MCF 10A (cell line): ENCODE data around the gene C1orf216. TPM values are rescaled to one million over a fixed set of nuclear protein-coding genes. Genes with fewer than 3 reads are reported as not detected.

ENCODE experiments used
- Bru-seq: library from RNA; stranded (reverse); fragments of 400-500 nt; gene quantifications from one replicate; lab custom pipeline; 2021; lab: Mats Ljungman, UMichigan
- BruChase-seq, 2 experiments: library from RNA; stranded (reverse); fragments of 400-500 nt; gene quantifications; one replicate each; lab custom pipeline; 2021; lab: Mats Ljungman, UMichigan
- BruUV-seq: library from RNA; stranded (reverse); fragments of 400-500 nt; replicated peaks from 2 replicates; lab custom pipeline; 2021; lab: Mats Ljungman, UMichigan
- CTCF ChIA-PET: fragments of 300-600 bp; sonication (Branson Sonifier 250); formaldehyde crosslinking; extraction: SDS; loops from one replicate; lab custom pipeline; 2021; ENCODE audit warnings: antibody characterized with exemption, inconsistent platforms; lab: Yijun Ruan, JAX
- POLR2A ChIA-PET: fragments of 300-600, 350-650 bp; sonication (Branson Sonifier 250); formaldehyde crosslinking; extraction: SDS; loops from one replicate; lab custom pipeline; 2020; ENCODE audit warnings: antibody characterized with exemption, inconsistent platforms; lab: Yijun Ruan, JAX
- DNase-seq: peaks from one replicate; pipeline ENCODE4 v3.0.0-alpha.2; 2018; ENCODE audit not compliant: unreplicated experiment
- H3K27ac Mint-ChIP-seq: one replicate; pipeline ENCODE4 v1.8.0; 2022; ENCODE audit warnings: mild to moderate bottlenecking, low read depth, mixed read lengths; ENCODE audit not compliant: unreplicated experiment
- H3K27me3 Mint-ChIP-seq: one replicate; pipeline ENCODE4 v1.8.0; 2022; ENCODE audit warnings: mixed read lengths; ENCODE audit not compliant: insufficient read depth, unreplicated experiment
- H3K36me3 Mint-ChIP-seq: one replicate; pipeline ENCODE4 v1.8.0; 2022; ENCODE audit warnings: mild to moderate bottlenecking, moderate library complexity, mixed read lengths; ENCODE audit not compliant: insufficient read depth, unreplicated experiment
- H3K4me1 Mint-ChIP-seq: one replicate; pipeline ENCODE4 v1.8.0; 2022; ENCODE audit warnings: mixed read lengths; ENCODE audit not compliant: insufficient read depth, unreplicated experiment
- H3K4me3 Mint-ChIP-seq: one replicate; pipeline ENCODE4 v1.8.0; 2022; ENCODE audit warnings: mild to moderate bottlenecking, moderate library complexity, mixed read lengths; ENCODE audit not compliant: unreplicated experiment
- H3K9me3 Mint-ChIP-seq: one replicate; pipeline ENCODE4 v1.8.0; 2022; ENCODE audit warnings: mixed read lengths; ENCODE audit not compliant: unreplicated experiment
- intact Hi-C: fragments of 100-400 bp; cut with micrococcal nuclease; formaldehyde crosslinking; loops from 2 replicates; pipeline ENCODE4 v1.14.1; 2022
- long read RNA-seq: library from polyadenylated mRNA; stranded (forward); transcript quantifications from one replicate; pipeline ENCODE4 v2.0.0, GENCODE V29; 2022
- total RNA-seq: library from RNA; stranded (reverse); gene quantifications from 2 replicates; pipeline ENCODE4 v1.2.3, GENCODE V29; 2022
- TF ChIP-seq, protein P1 (sequence below): fragments of 200-600 bp; IDR thresholded peaks from one replicate; pipeline ENCODE4 v1.8.0; 2022; ENCODE audit warnings: antibody characterized with exemption, mild to moderate bottlenecking; ENCODE audit not compliant: unreplicated experiment

The C1orf216 gene, protein sequence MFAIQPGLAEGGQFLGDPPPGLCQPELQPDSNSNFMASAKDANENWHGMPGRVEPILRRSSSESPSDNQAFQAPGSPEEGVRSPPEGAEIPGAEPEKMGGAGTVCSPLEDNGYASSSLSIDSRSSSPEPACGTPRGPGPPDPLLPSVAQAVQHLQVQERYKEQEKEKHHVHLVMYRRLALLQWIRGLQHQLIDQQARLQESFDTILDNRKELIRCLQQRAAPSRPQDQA
- 7.1 and 8.3 TPM in 2 replicates for total RNA-seq
- Bru-seq, nascent RNA, result percentile 60 among the genes with signal in this experiment
- percentile 63 among the genes with signal in this experiment for BruChase-seq, experiment 1, labeled RNA remaining after a 6-hour chase
- BruChase-seq, experiment 2, labeled RNA remaining after a 2-hour chase, result percentile 72 among the genes with signal in this experiment
- long read RNA-seq, transcript C1orf216-201 (2 exons, 3,218 nt), result major isoform, 9 of 18 reads
- long read RNA-seq, partial matches to known transcripts, result 0 of 18 reads
- long read RNA-seq, other reads (novel, unspliced or antisense), result 9 of 18 reads

DNA sequence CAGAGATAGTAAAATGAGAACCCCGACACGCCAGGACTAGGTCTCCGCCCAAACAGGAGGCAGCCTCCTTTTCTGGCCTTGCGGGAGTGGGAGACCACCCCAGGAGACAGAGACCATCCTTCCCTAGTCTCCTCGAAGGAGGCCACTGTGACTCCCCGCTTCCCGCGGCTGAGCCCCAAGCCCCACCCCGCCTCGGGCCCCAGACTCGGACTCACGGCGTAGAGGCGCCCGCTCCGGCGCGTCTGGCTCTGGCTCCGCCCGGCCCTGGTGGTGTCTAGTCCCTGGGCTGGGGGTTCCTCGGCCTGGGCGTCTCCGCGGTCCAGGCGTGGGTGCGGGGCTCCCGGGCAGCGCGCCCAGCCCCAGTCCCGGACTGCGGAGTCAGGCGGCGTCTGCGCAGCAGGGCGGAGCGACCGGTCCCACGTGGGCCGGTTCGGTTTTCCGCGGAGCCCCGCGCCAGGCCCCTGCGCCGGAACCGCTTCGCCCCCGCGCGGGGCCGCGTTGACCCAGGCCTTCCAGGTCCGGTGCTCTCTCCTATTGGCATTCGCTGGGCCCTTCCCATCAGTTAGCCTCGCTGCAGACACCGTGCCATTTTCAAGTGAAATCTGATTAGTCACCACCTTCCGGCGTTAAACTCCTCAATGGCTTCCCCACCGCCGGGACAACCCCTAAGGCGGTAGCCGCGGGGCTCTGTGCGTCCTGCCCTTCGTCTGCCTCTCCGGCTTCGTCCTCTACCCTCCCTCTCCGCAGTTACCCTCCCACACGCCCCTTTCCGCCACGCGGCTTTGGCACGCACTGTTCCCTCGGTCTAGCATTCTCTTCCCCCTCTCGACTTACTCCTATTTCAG lies at the start of gene C1orf216:
Gene C1orf216, minus strand, starts transcription at position 393 of the 845 bp plus-strand sequence. CDS start 2,563 bp downstream, outside the sequence.
- Mint-ChIP-seq H3K9me3 (no peaks in the 10 kb centered on the region), H3K27ac (peak within 1 kb of the TSS; percentile 95), H3K27me3 (no peaks in the 10 kb centered on the region), H3K4me1 (peaks cover 37% of the 10 kb centered on the region), H3K36me3 (peaks cover 8% of the 10 kb centered on the region), H3K4me3 (peak within 1 kb of the TSS; percentile 85)
- ChIA-PET CTCF (interaction anchor here (1.1 to 4.9 kb wide), 5 partner anchors 7 to 268 kb away, joined by 3 to 69 read pairs (median 8); partner anchors contain the start of gene CLSPN), POLR2A (interaction anchor here (0.6 to 2.0 kb wide), 7 partner anchors 8 to 415 kb away, joined by 3 to 12 read pairs (median 4); no protein-coding TSS in a partner anchor)
- intact Hi-C loops, result loop anchor here (2.0 to 5.0 kb wide), 3 partner anchors 54 to 266 kb away; partner anchors contain the start of gene PSMB2
- TF ChIP-seq, protein P1, sequence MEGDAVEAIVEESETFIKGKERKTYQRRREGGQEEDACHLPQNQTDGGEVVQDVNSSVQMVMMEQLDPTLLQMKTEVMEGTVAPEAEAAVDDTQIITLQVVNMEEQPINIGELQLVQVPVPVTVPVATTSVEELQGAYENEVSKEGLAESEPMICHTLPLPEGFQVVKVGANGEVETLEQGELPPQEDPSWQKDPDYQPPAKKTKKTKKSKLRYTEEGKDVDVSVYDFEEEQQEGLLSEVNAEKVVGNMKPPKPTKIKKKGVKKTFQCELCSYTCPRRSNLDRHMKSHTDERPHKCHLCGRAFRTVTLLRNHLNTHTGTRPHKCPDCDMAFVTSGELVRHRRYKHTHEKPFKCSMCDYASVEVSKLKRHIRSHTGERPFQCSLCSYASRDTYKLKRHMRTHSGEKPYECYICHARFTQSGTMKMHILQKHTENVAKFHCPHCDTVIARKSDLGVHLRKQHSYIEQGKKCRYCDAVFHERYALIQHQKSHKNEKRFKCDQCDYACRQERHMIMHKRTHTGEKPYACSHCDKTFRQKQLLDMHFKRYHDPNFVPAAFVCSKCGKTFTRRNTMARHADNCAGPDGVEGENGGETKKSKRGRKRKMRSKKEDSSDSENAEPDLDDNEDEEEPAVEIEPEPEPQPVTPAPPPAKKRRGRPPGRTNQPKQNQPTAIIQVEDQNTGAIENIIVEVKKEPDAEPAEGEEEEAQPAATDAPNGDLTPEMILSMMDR, result no peak
- peak; percentile 79 for DNase-seq
- BruUV-seq, result no TSS peak

DNA sequence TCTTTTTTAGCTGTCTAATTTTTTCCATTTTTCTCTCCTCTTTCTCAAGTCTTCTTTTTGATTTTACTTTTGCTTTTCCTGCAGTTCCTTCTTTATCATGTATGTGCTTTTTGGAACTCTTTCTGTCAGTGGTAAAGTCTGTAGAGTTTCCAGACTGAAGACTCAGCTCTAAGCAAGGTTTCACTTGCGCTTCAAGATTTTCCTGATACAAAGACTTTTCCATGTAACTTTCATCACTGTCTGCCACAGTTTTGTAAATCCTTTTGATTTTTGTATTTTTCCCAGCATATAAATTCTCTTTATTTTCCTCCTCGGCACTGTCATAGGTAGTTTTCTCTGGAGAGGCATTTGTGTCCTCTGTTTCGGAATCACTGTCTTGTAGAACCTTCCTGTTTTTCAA lies 45.6 kb upstream of the C1orf216 start:
- H3K4me3 Mint-ChIP-seq, result no peak overlapping the region
- H3K4me1 Mint-ChIP-seq, result peaks cover 8% of the 10 kb centered on the region
- TF ChIP-seq, protein P1, result no peak
- H3K36me3 Mint-ChIP-seq, result peaks cover 9% of the 10 kb centered on the region
- POLR2A ChIA-PET, result interaction anchor here (0.5 kb wide), 1 partner anchor 249 kb away, joined by 3 read pairs; no protein-coding TSS in a partner anchor
- DNase-seq, result no peak
- BruUV-seq, result no TSS peak
- intact Hi-C loops, result no loop called here
- H3K27me3 Mint-ChIP-seq, result no peaks in the 10 kb centered on the region
- peak overlapping the region; percentile 26 for H3K27ac Mint-ChIP-seq
- no peaks in the 10 kb centered on the region for H3K9me3 Mint-ChIP-seq
- CTCF ChIA-PET, result no interaction called here

DNA sequence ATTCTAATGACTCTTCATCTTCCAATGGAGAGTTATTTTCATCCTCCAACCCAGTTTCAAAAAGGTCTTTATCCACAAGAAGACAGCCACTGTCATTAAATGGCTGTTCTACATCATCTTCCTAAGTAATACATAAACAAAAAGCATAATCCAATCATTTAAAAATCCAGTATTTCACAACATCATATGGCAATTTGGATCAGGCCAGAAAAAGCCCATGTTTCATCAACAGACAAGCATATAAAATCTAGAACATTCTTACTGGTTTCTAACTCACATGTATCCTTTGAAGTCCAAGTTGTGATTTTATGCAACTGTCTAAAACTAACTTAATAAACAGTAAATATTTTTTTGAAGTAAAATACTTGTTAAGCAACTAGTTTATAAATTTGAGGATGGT lies 44.5 kb upstream of the C1orf216 start:
- ChIA-PET CTCF (interaction anchor here (0.6 to 1.5 kb wide), 4 partner anchors 20 to 713 kb away, joined by 3 to 5 read pairs (median 4); no protein-coding TSS in a partner anchor), POLR2A (interaction anchor here (0.7 kb wide), 1 partner anchor 321 kb away, joined by 3 read pairs; no protein-coding TSS in a partner anchor)
- intact Hi-C loops, result no loop called here
- TF ChIP-seq, protein P1, result no peak
- no TSS peak for BruUV-seq
- peaks cover 8% of the 10 kb centered on the region for H3K4me1 Mint-ChIP-seq
- no peaks in the 10 kb centered on the region for H3K27me3 Mint-ChIP-seq
- H3K9me3 Mint-ChIP-seq, result no peaks in the 10 kb centered on the region
- H3K4me3 Mint-ChIP-seq, result no peak overlapping the region
- peaks cover 9% of the 10 kb centered on the region for H3K36me3 Mint-ChIP-seq
- no peak overlapping the region for H3K27ac Mint-ChIP-seq
- DNase-seq, result no peak
